Measurements from ENCODE around the gene MAD1L1.

- TF ChIP-seq, protein P1, sequence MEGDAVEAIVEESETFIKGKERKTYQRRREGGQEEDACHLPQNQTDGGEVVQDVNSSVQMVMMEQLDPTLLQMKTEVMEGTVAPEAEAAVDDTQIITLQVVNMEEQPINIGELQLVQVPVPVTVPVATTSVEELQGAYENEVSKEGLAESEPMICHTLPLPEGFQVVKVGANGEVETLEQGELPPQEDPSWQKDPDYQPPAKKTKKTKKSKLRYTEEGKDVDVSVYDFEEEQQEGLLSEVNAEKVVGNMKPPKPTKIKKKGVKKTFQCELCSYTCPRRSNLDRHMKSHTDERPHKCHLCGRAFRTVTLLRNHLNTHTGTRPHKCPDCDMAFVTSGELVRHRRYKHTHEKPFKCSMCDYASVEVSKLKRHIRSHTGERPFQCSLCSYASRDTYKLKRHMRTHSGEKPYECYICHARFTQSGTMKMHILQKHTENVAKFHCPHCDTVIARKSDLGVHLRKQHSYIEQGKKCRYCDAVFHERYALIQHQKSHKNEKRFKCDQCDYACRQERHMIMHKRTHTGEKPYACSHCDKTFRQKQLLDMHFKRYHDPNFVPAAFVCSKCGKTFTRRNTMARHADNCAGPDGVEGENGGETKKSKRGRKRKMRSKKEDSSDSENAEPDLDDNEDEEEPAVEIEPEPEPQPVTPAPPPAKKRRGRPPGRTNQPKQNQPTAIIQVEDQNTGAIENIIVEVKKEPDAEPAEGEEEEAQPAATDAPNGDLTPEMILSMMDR (IDR thresholded peaks at IDR 0.05): no peak
- no peak for TF ChIP-seq POLR2AphosphoS5 (IDR thresholded peaks at IDR 0.05)
Measured at GRCh38 chr7:2148814-2149213, 83.9 kb downstream of the MAD1L1 start.
